ENCODE measurements around the gene VSTM1. TPM values are rescaled to one million over a fixed set of nuclear protein-coding genes. Genes with fewer than 3 reads are reported as not detected.

The VSTM1 gene
- total and polyA plus RNA-seq, 2 donors (not counting 3 experiments of a cell fraction or from before 2014, with no cell fraction given), result not detected

DNA sequence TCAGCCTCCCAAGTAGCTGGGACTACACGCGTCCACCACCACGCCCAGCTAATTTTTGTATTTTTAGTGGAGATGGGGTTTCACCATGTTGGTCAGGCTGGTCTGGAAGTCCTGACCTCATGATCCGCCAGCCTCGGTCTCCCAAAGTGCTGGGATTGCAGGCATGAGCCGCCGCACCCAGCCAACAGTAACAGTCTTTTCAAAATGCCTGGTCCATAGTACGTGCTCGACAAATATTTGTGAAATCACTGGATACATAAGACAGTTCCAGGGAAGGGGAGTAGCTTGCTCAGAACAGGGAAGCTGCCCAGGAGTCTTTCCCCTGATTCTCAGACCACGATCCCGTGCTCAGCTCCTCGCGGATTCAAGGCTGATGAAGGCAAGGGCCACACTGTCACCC lies 41.8 kb downstream of the VSTM1 start:
- TF ChIP-seq POLR2A (IDR thresholded peaks at IDR 0.05; ENCODE audit: low read depth, low read length), result no peak
- no peak for TF ChIP-seq EZH2 (IDR thresholded peaks at IDR 0.05; ENCODE audit: borderline replicate concordance, low read depth, low read length, severe bottlenecking)
- TF ChIP-seq JUN (IDR thresholded peaks at IDR 0.05; ENCODE audit: borderline replicate concordance, insufficient read depth, insufficient read length, low read depth), result no peak
- TF ChIP-seq, protein P1, sequence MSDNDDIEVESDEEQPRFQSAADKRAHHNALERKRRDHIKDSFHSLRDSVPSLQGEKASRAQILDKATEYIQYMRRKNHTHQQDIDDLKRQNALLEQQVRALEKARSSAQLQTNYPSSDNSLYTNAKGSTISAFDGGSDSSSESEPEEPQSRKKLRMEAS (IDR thresholded peaks at IDR 0.05; ENCODE audit: insufficient read depth, insufficient read length), result no peak
- TF ChIP-seq POLR2AphosphoS5 (IDR thresholded peaks at IDR 0.05; ENCODE audit: insufficient read depth, low read depth, low read length), result no peak
- no peak for TF ChIP-seq GATA2 (IDR thresholded peaks at IDR 0.05; ENCODE audit: insufficient read depth, insufficient read length, low read depth, low read length)
- TF ChIP-seq MYC (IDR thresholded peaks at IDR 0.05; ENCODE audit: low read depth, low read length), result no peak
- no TSS peak for BruUV-seq (replicated peaks)
- Histone ChIP-seq H3K79me2 (ENCODE audit: control insufficient read depth, insufficient read depth, low read length) (no peaks in the 10 kb centered on the region), H3K9me3 (replicated peaks; ENCODE audit: control insufficient read depth, insufficient read depth, low read length) (no peaks in the 10 kb centered on the region), H3K4me3 (replicated peaks in 1 of 3; ENCODE audit: insufficient read depth in 1 of 3, low read depth in 1 of 3, low read length in 3 of 3) (no peak overlapping the region), H3K9me1 (replicated peaks; ENCODE audit: control insufficient read depth, extremely low read depth, insufficient read depth, low read length) (no peaks in the 10 kb centered on the region), H3K27me3 (ENCODE audit: control insufficient read depth in 2 of 2, insufficient read depth in 2 of 2, low read length in 2 of 2) (no peaks in the 10 kb centered on the region), H3K4me1 (ENCODE audit: control insufficient read depth, extremely low read depth, insufficient read depth, low read length) (peaks cover 20% of the 10 kb centered on the region), H3K9ac (replicated peaks; ENCODE audit: extremely low read depth, insufficient read depth, low read length) (no peak overlapping the region), H2AFZ (ENCODE audit: low read depth, low read length) (no peak overlapping the region), H4K20me1 (replicated peaks; ENCODE audit: control insufficient read depth, extremely low read depth, insufficient read depth, low read length) (no peaks in the 10 kb centered on the region), H3K36me3 (ENCODE audit: control insufficient read depth in 2 of 2, extremely low read depth in 1 of 2, insufficient read depth in 2 of 2, low read length in 2 of 2) (no peaks in the 10 kb centered on the region), H3K4me2 (ENCODE audit: insufficient read depth, low read length) (no peak overlapping the region), H3K27ac (ENCODE audit: insufficient read depth, low read depth, low read length) (no peak overlapping the region)
- intact Hi-C loops (cut with micrococcal nuclease), result no loop called here
- POLR2A ChIA-PET, result no interaction called here
- dilution Hi-C loops (cut with MboI; ENCODE audit: extremely low pct_ligation_motif_present, low sequenced_read_pairs), result no loop called here
- CTCF ChIA-PET, result interaction anchor here (0.9 to 9.2 kb wide), 5 partner anchors 8 to 229 kb away, joined by 3 to 216 read pairs (median 4); no protein-coding TSS in a partner anchor
- FAIRE-seq (peak; percentile 48), DNase-seq (ENCODE audit: low read depth, low spot score) (no peak)

DNA sequence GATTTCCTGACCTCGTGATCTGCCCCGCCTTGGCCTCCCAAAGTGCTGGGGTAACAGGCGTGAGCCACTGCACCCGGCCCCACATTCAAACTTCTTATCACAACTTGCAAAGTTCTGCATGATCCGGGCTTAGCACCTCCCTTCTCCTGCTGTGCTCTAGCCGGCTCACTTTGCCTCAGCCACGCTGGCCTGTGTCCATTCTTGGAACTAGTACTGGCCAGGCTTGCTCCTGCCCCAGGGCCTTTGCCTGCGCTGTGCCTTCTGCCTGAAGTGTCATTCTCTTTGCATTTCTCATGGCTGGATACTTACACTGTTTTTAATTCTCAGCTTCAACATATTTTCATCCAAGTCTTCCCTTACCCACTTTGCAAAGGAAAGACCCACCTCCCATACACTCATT lies 42.3 kb downstream of the VSTM1 start:
- Histone ChIP-seq H3K27me3 (ENCODE audit: control insufficient read depth in 2 of 2, insufficient read depth in 2 of 2, low read length in 2 of 2) (no peaks in the 10 kb centered on the region), H3K79me2 (ENCODE audit: control insufficient read depth, insufficient read depth, low read length) (no peaks in the 10 kb centered on the region), H3K9ac (replicated peaks; ENCODE audit: extremely low read depth, insufficient read depth, low read length) (no peak overlapping the region), H3K9me1 (replicated peaks; ENCODE audit: control insufficient read depth, extremely low read depth, insufficient read depth, low read length) (no peaks in the 10 kb centered on the region), H3K27ac (ENCODE audit: insufficient read depth, low read depth, low read length) (no peak overlapping the region), H3K9me3 (replicated peaks; ENCODE audit: control insufficient read depth, insufficient read depth, low read length) (no peaks in the 10 kb centered on the region), H3K4me3 (replicated peaks in 1 of 3; ENCODE audit: insufficient read depth in 1 of 3, low read depth in 1 of 3, low read length in 3 of 3) (no peak overlapping the region), H3K36me3 (ENCODE audit: control insufficient read depth in 2 of 2, extremely low read depth in 1 of 2, insufficient read depth in 2 of 2, low read length in 2 of 2) (no peaks in the 10 kb centered on the region), H3K4me2 (ENCODE audit: insufficient read depth, low read length) (no peak overlapping the region), H2AFZ (ENCODE audit: low read depth, low read length) (no peak overlapping the region), H4K20me1 (replicated peaks; ENCODE audit: control insufficient read depth, extremely low read depth, insufficient read depth, low read length) (no peaks in the 10 kb centered on the region), H3K4me1 (ENCODE audit: control insufficient read depth, extremely low read depth, insufficient read depth, low read length) (peaks cover 20% of the 10 kb centered on the region)
- dilution Hi-C loops (cut with MboI; ENCODE audit: extremely low pct_ligation_motif_present, low sequenced_read_pairs) (no loop called here), intact Hi-C loops (cut with micrococcal nuclease) (no loop called here)
- CTCF ChIA-PET, result interaction anchor here (0.9 to 9.2 kb wide), 3 partner anchors 9 to 229 kb away, joined by 3 to 216 read pairs (median 4); no protein-coding TSS in a partner anchor
- POLR2A ChIA-PET, result no interaction called here
- TF ChIP-seq POLR2A (IDR thresholded peaks at IDR 0.05; ENCODE audit: low read depth, low read length) (no peak), EZH2 (IDR thresholded peaks at IDR 0.05; ENCODE audit: borderline replicate concordance, low read depth, low read length, severe bottlenecking) (no peak), POLR2AphosphoS5 (IDR thresholded peaks at IDR 0.05; ENCODE audit: insufficient read depth, low read depth, low read length) (no peak)
- FAIRE-seq, result peak; percentile 64
- DNase-seq (ENCODE audit: low read depth, low spot score), result no peak
- BruUV-seq (replicated peaks), result no TSS peak
